GM12864 (cell line): ENCODE data around the gene CCDC160.

Experiments used
- DNase-seq: peaks from one replicate; pipeline ENCODE4 v3.0.0-alpha.2; 2011; ENCODE audit warnings: low read depth
- H3K4me3 ChIP-seq: 2 replicates; pipeline ENCODE4 v1.5.1; 2011; ENCODE audit warnings: mild to moderate bottlenecking, low read depth, low read length, control low read depth
- TF ChIP-seq, protein P1 (sequence below): IDR thresholded peaks from 2 replicates; pipeline ENCODE4 v1.5.1; 2011; ENCODE audit warnings: low read depth, mild to moderate bottlenecking, moderate library complexity, low read length, control low read depth, inconsistent platforms; ENCODE audit errors: missing control alignments

CCDC160 gene

DNA sequence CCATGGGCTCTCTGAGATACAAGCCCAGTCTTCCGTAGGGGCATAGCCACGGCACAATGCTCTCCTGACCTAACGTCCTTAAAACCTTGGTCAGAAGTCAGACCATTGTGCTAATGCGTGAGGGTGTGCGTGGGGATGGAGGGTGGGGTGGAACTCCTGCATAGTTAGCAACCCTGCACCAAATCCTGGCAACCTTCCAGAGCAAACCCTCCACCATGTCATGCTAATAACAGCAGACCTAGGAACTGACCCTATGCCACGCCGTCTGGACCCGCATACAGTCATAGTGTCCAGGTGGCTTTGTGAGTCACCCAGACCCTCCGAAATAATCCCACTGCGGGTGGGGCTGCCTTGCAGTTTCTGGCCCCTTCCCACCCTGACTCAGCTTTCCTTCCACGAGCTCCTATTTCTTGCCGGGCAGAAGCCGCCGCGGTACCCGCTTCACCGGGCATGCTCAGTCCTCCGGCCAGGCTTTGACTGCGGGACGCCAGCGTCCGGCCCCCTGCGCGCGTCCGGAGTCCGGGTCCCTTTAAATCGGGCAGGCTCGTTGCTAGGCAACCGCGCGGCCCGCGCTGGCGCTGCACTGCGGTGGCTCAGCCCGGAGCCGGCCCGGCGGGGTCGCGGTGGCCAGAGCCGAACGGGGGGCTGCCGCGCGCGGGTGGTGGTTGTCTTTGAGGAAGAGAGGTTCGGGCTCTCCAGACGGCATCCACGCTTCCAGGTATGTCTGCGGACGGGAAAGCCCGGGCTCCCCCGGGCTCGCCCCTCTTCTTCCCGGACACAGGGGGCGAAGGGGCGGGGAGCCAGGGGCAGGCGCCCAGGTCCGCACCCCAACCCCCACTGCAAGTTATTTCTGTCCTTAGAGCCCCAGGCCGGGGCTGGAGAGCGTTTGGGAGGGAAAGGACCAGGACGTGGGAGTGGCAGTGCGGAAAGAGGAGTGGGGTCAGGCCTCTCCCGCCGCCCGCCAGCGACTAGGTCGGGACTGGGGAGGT, at the start of gene CCDC160:
TSS of gene CCDC160 (plus strand) at position 557 of the 989 bp plus-strand sequence. CDS start 7,619 bp downstream, outside the sequence.
- TF ChIP-seq, protein P1, sequence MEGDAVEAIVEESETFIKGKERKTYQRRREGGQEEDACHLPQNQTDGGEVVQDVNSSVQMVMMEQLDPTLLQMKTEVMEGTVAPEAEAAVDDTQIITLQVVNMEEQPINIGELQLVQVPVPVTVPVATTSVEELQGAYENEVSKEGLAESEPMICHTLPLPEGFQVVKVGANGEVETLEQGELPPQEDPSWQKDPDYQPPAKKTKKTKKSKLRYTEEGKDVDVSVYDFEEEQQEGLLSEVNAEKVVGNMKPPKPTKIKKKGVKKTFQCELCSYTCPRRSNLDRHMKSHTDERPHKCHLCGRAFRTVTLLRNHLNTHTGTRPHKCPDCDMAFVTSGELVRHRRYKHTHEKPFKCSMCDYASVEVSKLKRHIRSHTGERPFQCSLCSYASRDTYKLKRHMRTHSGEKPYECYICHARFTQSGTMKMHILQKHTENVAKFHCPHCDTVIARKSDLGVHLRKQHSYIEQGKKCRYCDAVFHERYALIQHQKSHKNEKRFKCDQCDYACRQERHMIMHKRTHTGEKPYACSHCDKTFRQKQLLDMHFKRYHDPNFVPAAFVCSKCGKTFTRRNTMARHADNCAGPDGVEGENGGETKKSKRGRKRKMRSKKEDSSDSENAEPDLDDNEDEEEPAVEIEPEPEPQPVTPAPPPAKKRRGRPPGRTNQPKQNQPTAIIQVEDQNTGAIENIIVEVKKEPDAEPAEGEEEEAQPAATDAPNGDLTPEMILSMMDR: no peak
- no peak within 1 kb of the TSS for H3K4me3 ChIP-seq
- DNase-seq: no peak

DNA sequence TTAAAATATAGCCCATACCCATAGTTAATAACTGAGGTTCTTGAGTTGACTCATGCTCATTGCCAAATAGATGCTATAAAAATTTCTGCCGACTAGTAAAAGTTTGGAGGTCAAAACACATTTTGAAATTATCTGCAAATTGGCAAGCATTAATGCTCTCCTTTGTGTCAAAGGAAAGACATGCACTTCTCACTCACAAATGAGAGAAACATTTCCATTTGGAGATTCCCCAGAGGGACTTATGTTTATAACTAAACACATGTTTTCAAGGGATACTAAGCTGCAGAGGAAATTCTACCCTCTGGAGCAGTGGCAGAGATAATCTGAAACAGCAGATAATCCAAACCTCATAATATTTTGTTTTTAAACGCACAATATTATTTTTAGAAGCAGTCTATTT, 45.7 kb upstream of the CCDC160 start:
- H3K4me3 ChIP-seq: no peak overlapping the region
- TF ChIP-seq, protein P1: no peak
- DNase-seq: no peak

- TF ChIP-seq, protein P1: no peak
- DNase-seq: no peak
Measured at GRCh38 chrX:134194915-134195314, 42.1 kb upstream of the CCDC160 start.

DNA sequence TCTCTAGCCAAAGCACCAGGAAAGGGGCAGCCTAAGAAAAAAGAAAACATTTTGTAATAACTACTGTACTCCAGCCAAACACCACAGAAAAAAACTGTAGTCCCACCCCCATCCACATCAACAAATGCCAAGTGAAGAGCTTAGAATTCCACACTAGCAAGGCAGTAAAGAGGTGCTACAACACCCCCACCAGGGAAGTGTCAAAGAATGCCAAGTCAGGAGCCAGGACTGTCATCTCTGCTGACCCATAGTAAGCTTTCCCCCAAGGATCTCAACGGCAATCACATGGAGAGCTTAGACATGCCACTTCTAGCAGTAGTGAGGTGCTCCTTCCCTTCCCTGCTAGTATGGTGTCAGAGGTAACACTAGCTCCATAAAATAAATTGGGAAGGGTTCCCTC, 34.4 kb upstream of the CCDC160 start:
- TF ChIP-seq, protein P1: no peak
- H3K4me3 ChIP-seq: no peak overlapping the region
- DNase-seq: no peak

More at GRCh38 chrX:134194915-134195314, 42.1 kb upstream of the CCDC160 start:
- no peak overlapping the region for H3K4me3 ChIP-seq

DNA sequence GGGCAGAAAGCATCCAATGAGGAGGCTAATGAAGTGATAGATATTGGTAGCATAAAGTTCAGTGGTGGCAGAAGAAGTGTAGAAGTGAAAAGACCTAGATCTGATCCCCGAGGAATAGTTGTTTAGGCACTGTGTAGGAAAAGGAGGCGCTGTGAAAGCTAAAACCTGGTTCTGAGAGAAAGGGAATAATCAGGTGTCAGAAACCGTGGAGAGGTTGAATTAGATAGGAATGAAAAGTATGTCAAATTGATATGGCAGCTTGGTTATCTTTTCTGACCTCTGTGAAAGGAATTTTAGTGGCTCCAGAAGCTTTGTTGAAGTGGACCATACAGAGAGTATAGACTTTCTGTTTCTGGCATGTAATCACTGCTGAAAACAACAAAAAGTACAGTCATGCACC, 30.8 kb upstream of the CCDC160 start:
- H3K4me3 ChIP-seq: no peak overlapping the region
- TF ChIP-seq, protein P1: no peak
- DNase-seq: no peak

GRCh38 chrX:134210465-134210864, 26.5 kb upstream of the CCDC160 start:
- no peak overlapping the region for H3K4me3 ChIP-seq

More at GRCh38 chrX:134210465-134210864, 26.5 kb upstream of the CCDC160 start:
- no peak for DNase-seq
- TF ChIP-seq, protein P1: no peak
